ENCODE results near the gene NES.

Gene NES

GRCh38 chr1:156703741-156704140 is 26.5 kb upstream of the NES start:
- no peak for DNase-seq (ENCODE audit: low spot score)

- DNase-seq (ENCODE audit: low spot score): no peak
Observed at GRCh38 chr1:156703336-156703735, 26.1 kb upstream of the NES start.

GRCh38 chr1:156700736-156701531 is 23.7 kb upstream of the NES start:
- DNase-seq (ENCODE audit: low spot score): no peak

- DNase-seq (ENCODE audit: low spot score): no peak
Observed at GRCh38 chr1:156698995-156699394, 21.8 kb upstream of the NES start.

- no peak for DNase-seq (ENCODE audit: low spot score)
Observed at GRCh38 chr1:156697481-156697880, 20.3 kb upstream of the NES start.

- DNase-seq (ENCODE audit: low spot score): no peak
Observed at GRCh38 chr1:156696755-156697154, 19.5 kb upstream of the NES start.

GRCh38 chr1:156694690-156694962 is 17.4 kb upstream of the NES start:
- no peak for DNase-seq (ENCODE audit: low spot score)

GRCh38 chr1:156693848-156694689 is 16.9 kb upstream of the NES start:
- no peak for DNase-seq (ENCODE audit: low spot score)

- DNase-seq (ENCODE audit: low spot score): no peak
Observed at GRCh38 chr1:156692925-156693847, 16.0 kb upstream of the NES start.

GRCh38 chr1:156692441-156692924 is 15.3 kb upstream of the NES start:
- no peak for DNase-seq (ENCODE audit: low spot score)

GRCh38 chr1:156691665-156692440 is 14.6 kb upstream of the NES start:
- no peak for DNase-seq (ENCODE audit: low spot score)

GRCh38 chr1:156691191-156691590 is 14.0 kb upstream of the NES start:
- DNase-seq (ENCODE audit: low spot score): no peak

- DNase-seq (ENCODE audit: low spot score): no peak
Observed at GRCh38 chr1:156690675-156691036, 13.4 kb upstream of the NES start.

GRCh38 chr1:156689953-156690674 is 12.9 kb upstream of the NES start:
- no peak for DNase-seq (ENCODE audit: low spot score)

GRCh38 chr1:156689035-156689952 is 12.1 kb upstream of the NES start:
- peak; percentile 76 for DNase-seq (ENCODE audit: low spot score)

GRCh38 chr1:156684227-156684782 is 7.1 kb upstream of the NES start:
- DNase-seq (ENCODE audit: low spot score): no peak

GRCh38 chr1:156682166-156682890 is 5.1 kb upstream of the NES start:
- DNase-seq (ENCODE audit: low spot score): no peak

GRCh38 chr1:156681196-156681960 is 4.2 kb upstream of the NES start:
- DNase-seq (ENCODE audit: low spot score): no peak

Measured in CD4-positive, alpha-beta T cell treated with Interleukin-15 for 4 hours (primary cell).